GM18867 (cell line): ENCODE results near the gene C12orf54.
"Not testable (repeated sequence)": the region's sequence is repeated elsewhere in the genome, so short reads cannot be mapped to it uniquely, and the experiment has no call there.

Experiments used
- ATAC-seq: cut with Tn5 transposase; IDR thresholded peaks from one replicate; pipeline ENCODE4 v1.9.1; 2021; ENCODE audit warnings: mild to moderate bottlenecking, moderate library complexity; ENCODE audit not compliant: unreplicated experiment

Gene C12orf54

DNA sequence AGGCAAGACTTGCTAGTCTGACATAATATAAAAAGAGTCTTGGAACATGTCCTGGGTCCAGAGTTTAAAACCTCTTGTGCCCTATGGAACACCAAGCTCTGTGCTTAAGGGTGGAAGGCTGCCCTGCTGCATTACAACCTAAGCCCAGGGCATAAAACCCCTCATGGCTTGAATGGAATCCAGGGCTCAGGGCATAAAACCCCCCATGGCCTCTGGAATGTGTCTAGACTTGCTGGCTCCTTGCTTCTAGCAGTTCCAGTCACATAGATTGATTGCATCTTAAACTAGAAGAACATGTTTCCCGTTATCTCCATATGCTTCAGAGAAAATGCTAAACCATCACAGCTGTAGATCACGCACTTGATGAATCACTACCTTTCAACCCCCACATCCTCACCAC lies 24.5 kb downstream of the C12orf54 start:
- ATAC-seq = not testable (repeated sequence)

DNA sequence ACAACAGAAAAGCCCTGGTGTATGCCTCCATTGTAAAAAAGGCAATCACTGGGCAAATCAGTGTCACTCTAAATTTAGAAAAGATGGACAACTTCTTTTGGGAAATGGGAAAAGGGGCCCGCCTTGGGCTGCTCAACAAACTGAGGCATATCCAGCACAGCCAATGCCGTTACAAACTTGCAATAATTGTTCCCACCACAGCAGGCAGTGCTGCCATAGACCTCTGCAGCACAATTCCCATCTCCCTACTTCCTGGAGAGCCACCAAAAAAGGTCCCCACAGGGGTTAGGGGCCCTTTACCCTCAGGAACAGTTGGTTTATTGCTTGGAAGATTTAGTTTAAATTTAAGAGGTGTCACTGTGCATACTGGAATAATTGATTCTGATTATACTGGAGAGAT lies 26.7 kb downstream of the C12orf54 start:
- ATAC-seq = no peak

DNA sequence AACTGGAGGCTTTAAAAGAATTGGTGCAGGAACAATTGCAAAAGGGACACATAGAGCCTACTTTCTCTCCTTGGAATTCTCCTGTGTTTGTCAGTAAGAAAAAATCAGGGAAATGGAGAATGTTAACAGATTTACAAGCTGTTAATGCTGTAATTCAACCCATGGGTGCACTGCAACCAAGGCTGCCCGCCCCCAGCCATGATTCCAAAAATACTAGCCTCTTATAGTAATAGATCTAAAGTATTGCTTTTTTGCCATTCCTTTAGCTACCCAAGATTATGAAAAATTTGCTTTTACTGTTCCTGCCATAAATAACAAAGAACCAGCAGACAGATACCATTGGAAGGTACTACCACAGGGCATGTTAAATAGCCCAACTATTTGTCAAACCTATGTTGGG lies 27.8 kb downstream of the C12orf54 start:
- ATAC-seq = no peak

DNA sequence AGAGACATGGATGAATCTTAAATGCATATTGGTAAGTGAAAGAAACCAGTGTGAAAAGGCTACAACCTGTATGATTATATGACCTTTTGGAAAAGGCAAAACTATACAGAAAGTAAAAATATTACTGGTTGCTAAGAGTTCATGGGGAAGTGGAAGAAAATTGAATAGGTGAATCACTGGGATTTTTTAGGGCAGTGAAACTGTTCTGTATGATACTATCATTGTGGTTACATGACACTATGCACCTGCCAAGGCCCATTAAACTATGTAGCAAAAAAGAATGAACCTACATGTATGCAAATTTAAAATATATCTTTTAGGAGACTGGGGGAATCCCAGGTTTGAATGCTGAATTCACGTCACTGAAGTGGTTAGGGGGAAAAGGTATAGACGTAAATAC lies 30.6 kb downstream of the C12orf54 start:
- peak; percentile 76 for ATAC-seq

GRCh38 chr12:48514728-48515127 lies 32.4 kb downstream of the C12orf54 start:
- no peak for ATAC-seq

DNA sequence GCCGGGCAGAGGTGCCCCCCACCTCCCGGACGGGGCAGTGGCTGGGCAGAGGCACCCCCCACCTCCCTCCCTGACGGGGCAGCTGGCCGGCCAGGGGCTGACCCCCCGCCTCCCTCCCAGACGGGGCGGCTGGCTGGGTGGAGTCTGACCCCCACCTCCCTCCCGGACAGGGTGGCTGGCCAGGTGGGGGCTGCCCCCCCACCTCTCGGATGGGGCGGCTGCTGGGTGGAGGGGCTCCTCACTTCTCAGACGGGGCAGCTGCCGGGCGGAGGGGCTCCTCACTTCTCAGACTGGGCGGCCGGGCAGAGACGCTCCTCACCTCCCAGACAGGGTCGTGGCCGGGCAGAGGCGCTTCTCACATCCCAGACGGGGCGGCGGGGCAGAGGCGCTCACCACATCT lies 38.1 kb downstream of the C12orf54 start:
- ATAC-seq = not testable (repeated sequence)

GRCh38 chr12:48525332-48525731 lies 43.0 kb downstream of the C12orf54 start, which contains the start of gene OR8S1:
OR8S1 (plus strand) TSS chr12:48525632; CDS start chr12:48525632, 0 bp downstream.
- ATAC-seq = no peak

- no peak for ATAC-seq
Measured at GRCh38 chr12:48527891-48528670, 45.8 kb downstream of the C12orf54 start.

GRCh38 chr12:48532601-48533000 lies 50.3 kb downstream of the C12orf54 start:
- no peak for ATAC-seq

- no peak for ATAC-seq
Measured at GRCh38 chr12:48536602-48537001, 54.3 kb downstream of the C12orf54 start.

DNA sequence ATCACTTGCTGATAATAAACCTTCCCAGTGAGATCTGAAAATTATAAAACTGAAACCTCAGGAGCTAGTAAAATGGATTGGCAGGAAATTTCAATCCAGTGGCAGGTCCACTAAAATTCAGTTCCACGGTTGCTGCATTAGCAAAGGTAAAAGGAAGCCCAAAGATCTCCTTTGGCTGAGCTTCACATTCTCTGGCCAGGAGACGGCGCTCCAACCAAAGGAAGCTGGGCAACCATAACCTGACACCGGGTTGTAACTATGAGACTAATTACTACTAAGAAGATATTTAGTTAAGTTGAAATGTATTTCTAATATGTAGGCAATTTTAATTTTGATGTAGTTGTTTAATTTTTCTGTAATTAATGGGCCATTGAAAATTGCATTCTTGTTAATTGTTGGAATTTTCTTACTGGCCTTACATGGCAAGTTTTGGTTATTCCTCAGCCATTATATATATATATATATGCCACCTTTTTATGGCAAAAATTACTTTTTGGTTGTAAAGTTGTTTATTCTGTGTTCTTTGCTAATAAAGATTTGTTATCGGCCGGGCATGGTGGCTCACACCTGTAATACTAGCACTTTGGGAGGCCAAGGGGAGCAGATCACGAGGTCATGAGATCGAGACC lies 60.1 kb downstream of the C12orf54 start:
- ATAC-seq = no peak

- no peak for ATAC-seq
Measured at GRCh38 chr12:48545833-48546469, 63.7 kb downstream of the C12orf54 start.
